Endothelial cell of umbilical vein (primary cell): ENCODE data around the gene MED22. TPM values are rescaled to one million over a fixed set of nuclear protein-coding genes. Genes with fewer than 3 reads are reported as not detected.

ENCODE experiments used
- Bru-seq: library from RNA; stranded (reverse); fragments of 400-500 nt; gene quantifications from one replicate; lab custom pipeline; 2021; lab: Mats Ljungman, UMichigan
- BruChase-seq, 2 experiments: library from RNA; stranded (reverse); fragments of 400-500 nt; gene quantifications; one replicate each; lab custom pipeline; 2021; lab: Mats Ljungman, UMichigan
- BruUV-seq: library from RNA; stranded (reverse); fragments of 400-500 nt; replicated peaks from 2 replicates; lab custom pipeline; 2021; lab: Mats Ljungman, UMichigan
- CTCF ChIA-PET: fragments of 300-600, 350-600 bp; sonication (Branson Sonifier 250); formaldehyde crosslinking; loops from one replicate; lab custom pipeline; 2021; ENCODE audit warnings: antibody characterized with exemption, inconsistent platforms; lab: Charles Lee
- POLR2A ChIA-PET: fragments of 300-600, 350-600 bp; sonication (Branson Sonifier 250); formaldehyde crosslinking; loops from one replicate; lab custom pipeline; 2021; ENCODE audit warnings: antibody characterized with exemption, inconsistent platforms; lab: Charles Lee
- DNase-seq: peaks from one replicate; pipeline ENCODE4 v3.0.0-alpha.2; 2011; ENCODE audit warnings: low read depth, low spot score
- FAIRE-seq: peaks from 2 replicates; lab custom pipeline; 2011; peaks lifted over from hg19 to GRCh38; lab: Jason Lieb, UNC
- H2AFZ ChIP-seq: 2 replicates; pipeline ENCODE4 v1.6.0; 2012; ENCODE audit warnings: low read depth, low read length, control low read depth, inconsistent platforms
- H3K27ac ChIP-seq: 2 replicates; pipeline ENCODE4 v1.5.1; 2011; ENCODE audit warnings: low read depth, mild to moderate bottlenecking, control low read depth, low read length, moderate library complexity; ENCODE audit not compliant: insufficient read depth
- H3K27me3 ChIP-seq, 2 experiments: 2 replicates each; pipeline versions ENCODE4 v1.6.0 to v1.6.1; 2011; ENCODE audit warnings: low read length in 2 of 2, mixed read lengths in 1 of 2; ENCODE audit not compliant: control insufficient read depth in 2 of 2, insufficient read depth in 2 of 2
- H3K36me3 ChIP-seq, 2 experiments: 2 replicates in 1 of 2; 3 replicates in 1 of 2; pipeline ENCODE4 v1.5.1; 2011; ENCODE audit warnings: low read length in 2 of 2, mild to moderate bottlenecking in 1 of 2, moderate library complexity in 1 of 2; ENCODE audit not compliant: control insufficient read depth in 2 of 2, insufficient read depth in 2 of 2; ENCODE audit errors: extremely low read depth in 1 of 2
- H3K4me1 ChIP-seq: 3 replicates; pipeline ENCODE4 v1.5.1; 2011; ENCODE audit warnings: mild to moderate bottlenecking, low read length; ENCODE audit not compliant: control insufficient read depth, insufficient read depth; ENCODE audit errors: extremely low read depth
- H3K4me2 ChIP-seq: 2 replicates; pipeline ENCODE4 v1.6.1; 2011; ENCODE audit warnings: low read length, control low read depth, mixed read lengths; ENCODE audit not compliant: insufficient read depth
- H3K4me3 ChIP-seq, 3 experiments: fragments of 200-600 bp in 1 of 3; sonication (generic), shearing (Covaris generic) in 1 of 3; replicated peaks in 1 of 3; 2 replicates each; pipeline ENCODE4 v1.5.1; 2011 to 2016; ENCODE audit warnings: control low read depth in 3 of 3, low read length in 3 of 3, mild to moderate bottlenecking in 2 of 3, inconsistent platforms in 1 of 3, low read depth in 1 of 3, moderate library complexity in 1 of 3; ENCODE audit not compliant: insufficient read depth in 1 of 3
- H3K79me2 ChIP-seq: 2 replicates; pipeline ENCODE4 v1.6.0; 2012; ENCODE audit warnings: low read length, inconsistent platforms; ENCODE audit not compliant: control insufficient read depth, insufficient read depth
- H3K9ac ChIP-seq: replicated peaks from 2 replicates; pipeline ENCODE3; 2011; ENCODE audit warnings: low read length, control low read depth; ENCODE audit not compliant: insufficient read depth; ENCODE audit errors: extremely low read depth
- H3K9me1 ChIP-seq: replicated peaks from 3 replicates; pipeline ENCODE4 v1.6.0; 2011; ENCODE audit warnings: mild to moderate bottlenecking, low read length; ENCODE audit not compliant: control insufficient read depth, insufficient read depth; ENCODE audit errors: extremely low read depth
- H3K9me3 ChIP-seq: replicated peaks from 2 replicates; pipeline ENCODE4 v1.5.1; 2012; ENCODE audit warnings: low read length, inconsistent platforms; ENCODE audit not compliant: control insufficient read depth, insufficient read depth
- H4K20me1 ChIP-seq: replicated peaks from 2 replicates; pipeline ENCODE3; 2011; ENCODE audit warnings: mild to moderate bottlenecking, low read length; ENCODE audit not compliant: control insufficient read depth, insufficient read depth; ENCODE audit errors: extremely low read depth
- EZH2 ChIP-seq: IDR thresholded peaks from 2 replicates; pipeline ENCODE4 v1.6.1; 2012; ENCODE audit warnings: borderline replicate concordance, low read depth, mild to moderate bottlenecking, moderate library complexity, low read length, inconsistent platforms; ENCODE audit not compliant: severe bottlenecking
- FOS ChIP-seq: IDR thresholded peaks from 2 replicates; pipeline ENCODE4 v1.6.1; 2011; ENCODE audit warnings: mild to moderate bottlenecking, low read length, moderate library complexity, borderline replicate concordance; ENCODE audit not compliant: insufficient read depth
- GATA2 ChIP-seq: IDR thresholded peaks from 2 replicates; pipeline ENCODE4 v1.7.0; 2011; ENCODE audit warnings: low read depth, mild to moderate bottlenecking, moderate library complexity, mixed read lengths, low read length; ENCODE audit not compliant: insufficient read length, insufficient read depth
- JUN ChIP-seq: IDR thresholded peaks from 2 replicates; pipeline ENCODE4 v1.6.1; 2011; ENCODE audit warnings: borderline replicate concordance, low read depth; ENCODE audit not compliant: insufficient read length, insufficient read depth
- MYC ChIP-seq: IDR thresholded peaks from one replicate; pipeline ENCODE4 v1.6.1; 2011; ENCODE audit warnings: mild to moderate bottlenecking, low read depth, low read length
- POLR2A ChIP-seq: IDR thresholded peaks from 2 replicates; pipeline ENCODE4 v1.6.1; 2012; ENCODE audit warnings: low read depth, mild to moderate bottlenecking, control low read depth, low read length
- POLR2AphosphoS5 ChIP-seq: IDR thresholded peaks from 2 replicates; pipeline ENCODE4 v1.6.1; 2012; ENCODE audit warnings: low read depth, mild to moderate bottlenecking, control low read depth, low read length, moderate library complexity; ENCODE audit not compliant: insufficient read depth
- dilution Hi-C: fragments of 300-500 bp; cut with MboI; formaldehyde crosslinking; loops from one replicate; pipeline ENCODE4 v1.15.0; 2019; ENCODE audit warnings: low sequenced_read_pairs; ENCODE audit not compliant: extremely low pct_ligation_motif_present
- intact Hi-C: fragments of 100-400 bp; cut with micrococcal nuclease; formaldehyde crosslinking; loops from one replicate; pipeline ENCODE4 v1.10.0; 2022
- long read RNA-seq: library from polyadenylated mRNA; stranded (forward); transcript quantifications from one replicate; pipeline ENCODE4 v2.0.0, GENCODE V29; 2021
- polyA minus RNA-seq, 3 experiments: library from RNA; depleted of rRNA, polyadenylated mRNA; stranded (reverse); fragments of >200 nt; gene quantifications; 1 replicate in 1 of 3; 2 replicates in 2 of 3; pipeline ENCODE4 v1.2.3, GENCODE V29; 2011
- polyA plus RNA-seq, 4 experiments: library from polyadenylated mRNA; depleted of rRNA in 3 of 4; stranded (reverse) in 3 of 4; unstranded in 1 of 4; fragments of >200 nt; gene quantifications; 2 replicates each; pipeline versions ENCODE4 v1.2.1 to v1.2.3, GENCODE V29; 2011 to 2012; ENCODE audit warnings: missing spikeins in 1 of 4
- total RNA-seq: library from RNA; stranded (reverse); gene quantifications from 2 replicates; pipeline ENCODE4 v1.2.3, GENCODE V29; 2021
- TF ChIP-seq, protein P1 (sequence below): IDR thresholded peaks from 2 replicates; pipeline ENCODE4 v1.6.1; 2011; ENCODE audit not compliant: insufficient read depth, insufficient read length
- TF ChIP-seq, protein P2 (sequence below), 2 donors: IDR thresholded peaks; 1 replicate in 1 of 2; 2 replicates in 1 of 2; pipeline ENCODE4 v1.5.1; 2011; ENCODE audit warnings: low read length in 2 of 2, mild to moderate bottlenecking in 2 of 2, moderate library complexity in 2 of 2, control low read depth in 1 of 2, inconsistent platforms in 1 of 2, low read depth in 1 of 2; ENCODE audit not compliant: insufficient read depth in 1 of 2; ENCODE audit errors: extremely low read depth in 1 of 2

MED22 gene
- total RNA-seq = 26.7 and 27.4 TPM in 2 replicates
- polyA plus RNA-seq = 25.7 and 29.5 TPM in 2 replicates
- polyA plus RNA-seq (2011; cell fraction: cytosol; rRNA removed) = 18.7 and 23.0 TPM in 2 replicates
- polyA plus RNA-seq (2011; cell fraction: nucleus; rRNA removed) = 32.0 and 36.5 TPM in 2 replicates
- 15.2 and 19.3 TPM in 2 replicates for polyA plus RNA-seq (2012)
- polyA minus RNA-seq = 38.5 and 40.4 TPM in 2 replicates
- 25.5 TPM for polyA minus RNA-seq (2011; cell fraction: cytosol; rRNA and poly(A)+ RNA removed)
- 12.0 and 13.3 TPM in 2 replicates for polyA minus RNA-seq (2011; cell fraction: nucleus; rRNA and poly(A)+ RNA removed)
- percentile 60 among the genes with signal in this experiment for Bru-seq, nascent RNA
- BruChase-seq, experiment 1, labeled RNA remaining after a 6-hour chase = percentile 80 among the genes with signal in this experiment
- percentile 81 among the genes with signal in this experiment for BruChase-seq, experiment 2, labeled RNA remaining after a 2-hour chase
- long read RNA-seq, transcript MED22-209 (4 exons, 3,867 nt) = major isoform, 27 of 52 reads
- long read RNA-seq, partial matches to known transcripts = 0 of 52 reads
- long read RNA-seq, other reads (novel, unspliced or antisense) = 22 of 52 reads

DNA sequence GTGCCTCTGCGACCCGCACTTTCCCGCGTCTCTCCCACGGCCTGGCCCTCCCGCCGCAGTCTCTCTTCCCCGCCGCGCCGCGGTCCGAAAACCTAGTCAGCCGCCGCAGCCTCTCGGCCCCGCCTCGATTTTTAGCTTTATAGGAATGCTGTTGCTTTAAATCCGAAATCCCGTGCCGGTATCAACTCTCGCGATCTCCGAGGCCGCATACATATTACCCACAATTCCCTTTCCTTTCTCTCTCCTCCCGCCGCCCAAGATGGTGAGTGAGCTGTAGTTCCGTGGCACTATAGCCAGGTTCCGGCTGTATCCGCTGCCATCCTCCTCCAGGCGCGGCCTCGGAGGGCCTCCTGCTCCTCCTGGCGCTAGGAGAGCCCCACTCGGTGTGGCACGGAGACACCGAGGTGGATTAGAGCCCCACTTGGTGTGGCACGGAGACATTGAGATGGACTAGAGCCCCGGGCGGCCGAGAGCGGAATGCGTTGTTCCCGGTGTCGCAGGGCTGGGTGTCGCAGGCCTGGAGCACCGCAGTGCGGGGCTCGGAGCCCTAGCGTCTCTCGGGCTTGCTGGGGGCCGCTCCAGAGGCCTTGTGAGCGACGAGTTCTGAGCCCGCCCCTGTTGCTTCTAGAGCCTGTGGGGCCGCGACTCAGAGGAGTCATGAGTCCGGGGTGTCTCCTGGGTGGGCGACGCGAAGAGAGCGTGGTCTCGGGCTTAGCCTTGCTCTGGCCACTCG is at the start of gene MED22, which contains the start of gene RPL7A:
MED22 (minus strand) TSS at position 147 of the 733 bp plus-strand sequence. CDS start 1,469 bp downstream, outside the sequence.
RPL7A (plus strand) TSS at position 234 of the 733 bp plus-strand sequence; CDS start at position 260, 26 bp downstream.
- H3K9me1 ChIP-seq = no peaks in the 10 kb centered on the region
- FAIRE-seq (peak; percentile 97), DNase-seq (peak; percentile 97)
- H2AFZ ChIP-seq = peak within 1 kb of the TSS; percentile 24
- no peaks in the 10 kb centered on the region for H3K9me3 ChIP-seq
- H4K20me1 ChIP-seq = no peaks in the 10 kb centered on the region
- ChIA-PET CTCF (interaction anchor here (1.0 to 1.1 kb wide), 3 partner anchors 18 to 30 kb away, joined by 3 read pairs; no protein-coding TSS in a partner anchor), POLR2A (interaction anchor here (0.6 to 1.7 kb wide), 8 partner anchors 9 to 180 kb away, joined by 3 to 10 read pairs (median 5); partner anchors contain the start of genes CACFD1, SLC2A6, STKLD1 and SURF1)
- no peaks in the 10 kb centered on the region for H3K27me3 ChIP-seq
- H3K4me3 ChIP-seq = peak within 1 kb of the TSS; percentile 69 to 84 (median 83)
- H3K27ac ChIP-seq = peak within 1 kb of the TSS; percentile 91
- dilution Hi-C loops (no loop called here), intact Hi-C loops (loop anchor here (1.0 to 5.0 kb wide), 3 partner anchors 12 to 161 kb away; partner anchors contain the start of genes STKLD1, SURF4 and SURF6)
- peaks cover 40% of the 10 kb centered on the region for H3K79me2 ChIP-seq
- H3K4me1 ChIP-seq = peaks cover 14% of the 10 kb centered on the region
- peak within 1 kb of the TSS; percentile 98 for H3K9ac ChIP-seq
- TF ChIP-seq, protein P1, sequence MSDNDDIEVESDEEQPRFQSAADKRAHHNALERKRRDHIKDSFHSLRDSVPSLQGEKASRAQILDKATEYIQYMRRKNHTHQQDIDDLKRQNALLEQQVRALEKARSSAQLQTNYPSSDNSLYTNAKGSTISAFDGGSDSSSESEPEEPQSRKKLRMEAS = no peak
- TF ChIP-seq MYC (peak; percentile 10), POLR2AphosphoS5 (peak; percentile 99), FOS (no peak), JUN (no peak), EZH2 (no peak), GATA2 (no peak), POLR2A (peak; percentile 98)
- TF ChIP-seq, protein P2, sequence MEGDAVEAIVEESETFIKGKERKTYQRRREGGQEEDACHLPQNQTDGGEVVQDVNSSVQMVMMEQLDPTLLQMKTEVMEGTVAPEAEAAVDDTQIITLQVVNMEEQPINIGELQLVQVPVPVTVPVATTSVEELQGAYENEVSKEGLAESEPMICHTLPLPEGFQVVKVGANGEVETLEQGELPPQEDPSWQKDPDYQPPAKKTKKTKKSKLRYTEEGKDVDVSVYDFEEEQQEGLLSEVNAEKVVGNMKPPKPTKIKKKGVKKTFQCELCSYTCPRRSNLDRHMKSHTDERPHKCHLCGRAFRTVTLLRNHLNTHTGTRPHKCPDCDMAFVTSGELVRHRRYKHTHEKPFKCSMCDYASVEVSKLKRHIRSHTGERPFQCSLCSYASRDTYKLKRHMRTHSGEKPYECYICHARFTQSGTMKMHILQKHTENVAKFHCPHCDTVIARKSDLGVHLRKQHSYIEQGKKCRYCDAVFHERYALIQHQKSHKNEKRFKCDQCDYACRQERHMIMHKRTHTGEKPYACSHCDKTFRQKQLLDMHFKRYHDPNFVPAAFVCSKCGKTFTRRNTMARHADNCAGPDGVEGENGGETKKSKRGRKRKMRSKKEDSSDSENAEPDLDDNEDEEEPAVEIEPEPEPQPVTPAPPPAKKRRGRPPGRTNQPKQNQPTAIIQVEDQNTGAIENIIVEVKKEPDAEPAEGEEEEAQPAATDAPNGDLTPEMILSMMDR (IDR thresholded peaks at IDR 0.05; ENCODE audit: extremely low read depth in 1 of 2, insufficient read depth in 1 of 2, low read depth in 1 of 2, low read length in 2 of 2) = no peak
- BruUV-seq = TSS peak; percentile 41
- H3K4me2 ChIP-seq = peak within 1 kb of the TSS; percentile 93
- H3K36me3 ChIP-seq = peaks cover 18 to 48% of the 10 kb centered on the region in 2 experiments
